NCI-H1417 treated with DMSO at 0.1 percent for 48 hours (cell line): ENCODE measurements around the gene MTURN.

Experiments
- DNase-seq: peaks from one replicate; lab custom pipeline; 2025; lab: John Stamatoyannopoulos, UW

Gene MTURN

GRCh38 chr7:30136117-30136731 lies 1.4 kb downstream of the MTURN start:
- no peak for DNase-seq

- DNase-seq = no peak
These were observed 2.1 kb downstream of the MTURN start for GRCh38 chr7:30136743-30137485.

GRCh38 chr7:30139836-30140384 lies 5.1 kb downstream of the MTURN start:
- DNase-seq = no peak

- DNase-seq = no peak
These were observed 5.7 kb downstream of the MTURN start for GRCh38 chr7:30140456-30140855.

GRCh38 chr7:30142710-30143109 lies 7.9 kb downstream of the MTURN start:
- DNase-seq = no peak

GRCh38 chr7:30143748-30144251 lies 9.0 kb downstream of the MTURN start:
- DNase-seq = peak; percentile 77

GRCh38 chr7:30144657-30145306 lies 10.0 kb downstream of the MTURN start:
- DNase-seq = no peak

- no peak for DNase-seq
These were observed 10.7 kb downstream of the MTURN start for GRCh38 chr7:30145426-30145970.

GRCh38 chr7:30146127-30146612 lies 11.4 kb downstream of the MTURN start:
- peak; percentile 66 for DNase-seq

GRCh38 chr7:30147223-30147622 lies 12.4 kb downstream of the MTURN start:
- no peak for DNase-seq

GRCh38 chr7:30147785-30148184 lies 13.0 kb downstream of the MTURN start:
- DNase-seq = no peak

- DNase-seq = no peak
These were observed 13.6 kb downstream of the MTURN start for GRCh38 chr7:30148426-30148825.

- no peak for DNase-seq
These were observed 14.2 kb downstream of the MTURN start for GRCh38 chr7:30148951-30149459.

- no peak for DNase-seq
These were observed 15.0 kb downstream of the MTURN start for GRCh38 chr7:30149640-30150272.

GRCh38 chr7:30150711-30151110 lies 15.9 kb downstream of the MTURN start:
- DNase-seq = no peak

GRCh38 chr7:30154111-30154587 lies 19.4 kb downstream of the MTURN start:
- DNase-seq = no peak

GRCh38 chr7:30155481-30155880 lies 20.7 kb downstream of the MTURN start:
- no peak for DNase-seq

- DNase-seq = no peak
These were observed 22.4 kb downstream of the MTURN start for GRCh38 chr7:30157204-30157603.

GRCh38 chr7:30159163-30159562 lies 24.4 kb downstream of the MTURN start:
- no peak for DNase-seq

- DNase-seq = no peak
These were observed 24.9 kb downstream of the MTURN start for GRCh38 chr7:30159698-30160143.

- DNase-seq = no peak
These were observed 25.5 kb downstream of the MTURN start for GRCh38 chr7:30160329-30160728.
